Esophagus squamous epithelium (tissue), 5 donors: ENCODE data around the gene TTC24. TPM values are rescaled to one million over a fixed set of nuclear protein-coding genes. Genes with fewer than 3 reads are reported as not detected.
"Not testable (repeated sequence)": the region's sequence is repeated elsewhere in the genome, so short reads cannot be mapped to it uniquely, and the experiment has no call there.

Experiments
- DNase-seq: peaks from one replicate; lab custom pipeline; 2025; lab: John Stamatoyannopoulos, UW
- H3K27ac ChIP-seq, 4 donors: fragments of 200-600 bp; sonication (generic); one replicate each; pipeline ENCODE4 v1.5.1; 2016 to 2019; ENCODE audit warnings: mild to moderate bottlenecking in 1 of 4
- H3K27me3 ChIP-seq, 4 donors: fragments of 200-600 bp; sonication (generic); 1 replicate in 3 of 4; 2 replicates in 1 of 4; pipeline versions ENCODE4 v1.5.1 to v1.6.0; 2017 to 2021; ENCODE audit warnings: antibody characterized with exemption in 1 of 4
- H3K36me3 ChIP-seq, 3 donors: fragments of 200-600 bp; sonication (generic); one replicate each; pipeline ENCODE4 v1.5.1; 2016 to 2019
- H3K4me1 ChIP-seq, 3 donors: fragments of 200-600 bp; sonication (generic); one replicate each; pipeline ENCODE4 v1.5.1; 2017 to 2019
- H3K4me3 ChIP-seq, 4 donors: fragments of 200-600 bp; sonication (generic); 1 replicate in 3 of 4; 2 replicates in 1 of 4; pipeline ENCODE4 v1.5.1; 2016 to 2019; ENCODE audit warnings: mild to moderate bottlenecking in 2 of 4, moderate library complexity in 1 of 4
- H3K9me3 ChIP-seq, 3 donors: fragments of 200-600 bp; sonication (generic); one replicate each; pipeline ENCODE4 v1.5.1; 2016 to 2019
- POLR2A ChIP-seq, 4 donors: fragments of 450-650 bp; IDR thresholded peaks; one replicate each; pipeline ENCODE4 v1.6.1; 2017; ENCODE audit warnings: antibody characterized with exemption in 4 of 4, mild to moderate bottlenecking in 4 of 4, moderate library complexity in 3 of 4
- WGBS, 2 donors: methylation state at CpG; one replicate each; pipeline ENCODE4 v1.1.5; 2018; 5-methylcytosine and 5-hydroxymethylcytosine counted together
- intact Hi-C: fragments of 100-400 bp; cut with DNase I; formaldehyde crosslinking; loops from one replicate; pipeline ENCODE4 v1.15.0; 2022
- total RNA-seq, 4 donors: library from RNA; depleted of rRNA; stranded (reverse); fragments of >200 nt; gene quantifications; one replicate each; pipeline ENCODE4 v1.1.0, GENCODE V29; 2016
- TF ChIP-seq, protein P1 (sequence below), 6 experiments: fragments of 450-650 bp in 4 of 6; fragments of 200-600 bp in 2 of 6; sonication (generic) in 2 of 6; IDR thresholded peaks; one replicate each; pipeline ENCODE4 v1.5.1; 2016 to 2019; ENCODE audit warnings: antibody characterized with exemption in 6 of 6, mild to moderate bottlenecking in 4 of 6, moderate library complexity in 4 of 6
- donor health status: DM: yes; HTN: yes; CAD: no.

TTC24 gene
- total RNA-seq, 4 donors from 2014 or later, result not detected

DNA sequence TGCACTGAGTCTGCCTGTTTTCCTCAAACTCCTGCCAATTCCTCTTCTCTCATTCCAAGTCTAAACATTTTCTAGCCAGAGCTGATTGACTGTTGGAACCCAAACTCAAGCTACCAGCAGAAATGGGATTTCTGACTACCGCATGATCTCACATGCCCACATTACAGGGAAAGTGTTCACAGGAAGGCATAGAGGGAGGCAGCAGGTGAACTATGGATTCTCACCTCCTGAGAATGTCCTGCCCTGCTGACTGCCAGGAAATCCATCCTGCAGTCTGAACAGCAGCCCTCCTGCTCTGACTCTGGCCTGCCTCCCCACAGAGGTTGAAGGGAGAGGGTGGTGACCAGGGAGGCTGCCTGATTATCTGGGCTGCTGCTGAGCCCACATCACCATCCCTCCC lies 29.7 kb upstream of the TTC24 start:
- Histone ChIP-seq H3K27me3 (no peaks in the 10 kb centered on the region), H3K36me3 (no peaks in the 10 kb centered on the region), H3K4me1 (no peaks in the 10 kb centered on the region), H3K4me3 (no peak overlapping the region), H3K27ac (no peak overlapping the region), H3K9me3 (no peaks in the 10 kb centered on the region)
- TF ChIP-seq POLR2A (IDR thresholded peaks at IDR 0.05), result no peak
- TF ChIP-seq, protein P1, sequence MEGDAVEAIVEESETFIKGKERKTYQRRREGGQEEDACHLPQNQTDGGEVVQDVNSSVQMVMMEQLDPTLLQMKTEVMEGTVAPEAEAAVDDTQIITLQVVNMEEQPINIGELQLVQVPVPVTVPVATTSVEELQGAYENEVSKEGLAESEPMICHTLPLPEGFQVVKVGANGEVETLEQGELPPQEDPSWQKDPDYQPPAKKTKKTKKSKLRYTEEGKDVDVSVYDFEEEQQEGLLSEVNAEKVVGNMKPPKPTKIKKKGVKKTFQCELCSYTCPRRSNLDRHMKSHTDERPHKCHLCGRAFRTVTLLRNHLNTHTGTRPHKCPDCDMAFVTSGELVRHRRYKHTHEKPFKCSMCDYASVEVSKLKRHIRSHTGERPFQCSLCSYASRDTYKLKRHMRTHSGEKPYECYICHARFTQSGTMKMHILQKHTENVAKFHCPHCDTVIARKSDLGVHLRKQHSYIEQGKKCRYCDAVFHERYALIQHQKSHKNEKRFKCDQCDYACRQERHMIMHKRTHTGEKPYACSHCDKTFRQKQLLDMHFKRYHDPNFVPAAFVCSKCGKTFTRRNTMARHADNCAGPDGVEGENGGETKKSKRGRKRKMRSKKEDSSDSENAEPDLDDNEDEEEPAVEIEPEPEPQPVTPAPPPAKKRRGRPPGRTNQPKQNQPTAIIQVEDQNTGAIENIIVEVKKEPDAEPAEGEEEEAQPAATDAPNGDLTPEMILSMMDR (IDR thresholded peaks at IDR 0.05), result no peak
- intact Hi-C loops, result no loop called here
- no peak for DNase-seq
- 67 to 100% methylated on average over 1 of the region's 1 CpG for WGBS, 2 donors

- H3K4me3 ChIP-seq, result no peak overlapping the region
- H3K27me3 ChIP-seq, result no peaks in the 10 kb centered on the region
- no peak for DNase-seq
- H3K9me3 ChIP-seq, result no peaks in the 10 kb centered on the region
- no peak overlapping the region for H3K27ac ChIP-seq
- no peaks in the 10 kb centered on the region for H3K4me1 ChIP-seq
- WGBS, 2 donors, result 86 to 100% methylated on average over 2 to 3 of the region's 5 CpGs
- no peaks in the 10 kb centered on the region for H3K36me3 ChIP-seq
- TF ChIP-seq, protein P1 (IDR thresholded peaks at IDR 0.05), result no peak
- TF ChIP-seq POLR2A (IDR thresholded peaks at IDR 0.05), result no peak
- intact Hi-C loops, result no loop called here
Measured at GRCh38 chr1:156550346-156550745, 29.2 kb upstream of the TTC24 start.

DNA sequence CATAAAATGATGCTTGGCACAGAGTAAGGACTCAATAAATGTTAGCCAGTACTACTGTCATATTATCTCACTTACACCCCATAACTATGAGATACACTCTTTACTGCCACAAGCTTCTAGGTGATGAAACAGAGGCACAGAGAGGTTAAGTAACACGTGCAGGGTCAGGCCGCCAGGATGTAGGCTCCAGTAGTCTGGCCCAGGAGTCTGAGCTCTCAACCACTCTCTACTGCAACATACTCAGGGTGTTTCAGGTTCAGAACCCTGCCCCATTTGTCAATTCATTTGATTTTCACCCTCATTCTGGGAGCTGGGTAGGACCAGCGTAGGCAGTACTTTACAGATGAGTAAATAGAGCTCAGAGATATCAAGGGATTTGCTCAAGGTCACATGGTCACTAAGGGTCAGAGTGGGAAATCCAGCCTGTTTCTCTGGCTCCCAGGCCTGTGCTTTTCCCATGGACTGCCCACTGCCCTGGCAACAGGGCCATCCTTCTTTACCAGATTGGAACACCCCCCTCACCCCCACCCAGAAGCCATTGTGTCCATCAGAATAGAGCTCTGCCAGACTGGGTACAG lies 28.4 kb upstream of the TTC24 start:
- H3K27me3 ChIP-seq, result no peaks in the 10 kb centered on the region
- no peaks in the 10 kb centered on the region for H3K36me3 ChIP-seq
- no peaks in the 10 kb centered on the region for H3K4me1 ChIP-seq
- H3K9me3 ChIP-seq, result no peaks in the 10 kb centered on the region
- H3K27ac ChIP-seq, result no peak overlapping the region
- WGBS, 2 donors, result 83 to 91% methylated on average over 3 of the region's 3 CpGs
- TF ChIP-seq, protein P1 (IDR thresholded peaks at IDR 0.05), result no peak
- TF ChIP-seq POLR2A (IDR thresholded peaks at IDR 0.05), result no peak
- intact Hi-C loops, result no loop called here
- H3K4me3 ChIP-seq, result no peak overlapping the region
- DNase-seq, result no peak

DNA sequence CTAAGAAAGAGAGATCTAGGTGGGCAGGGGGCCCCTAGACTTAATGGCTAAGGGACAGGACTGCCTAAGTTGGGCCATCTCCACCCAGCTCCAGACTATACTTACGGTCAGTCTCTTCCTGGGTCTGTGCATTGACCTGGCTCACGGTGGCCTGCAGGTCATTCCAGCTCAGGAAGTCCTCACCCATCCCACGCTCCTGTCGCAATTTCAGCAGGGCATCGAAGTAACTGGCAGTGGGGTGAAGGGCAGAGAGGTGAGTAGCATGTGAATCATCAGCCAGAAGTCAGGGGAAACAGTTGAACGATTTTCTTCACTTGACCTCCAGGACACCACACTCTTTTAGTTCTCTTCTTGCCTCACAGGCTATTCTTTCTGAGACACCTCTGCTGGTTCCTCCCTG lies 27.7 kb upstream of the TTC24 start:
- no peak for DNase-seq
- Histone ChIP-seq H3K4me3 (no peak overlapping the region), H3K27ac (no peak overlapping the region), H3K9me3 (no peaks in the 10 kb centered on the region), H3K4me1 (no peaks in the 10 kb centered on the region), H3K36me3 (no peaks in the 10 kb centered on the region), H3K27me3 (no peaks in the 10 kb centered on the region)
- 68 to 71% methylated on average over 6 of the region's 6 CpGs for WGBS, 2 donors
- intact Hi-C loops, result no loop called here
- TF ChIP-seq, protein P1 (IDR thresholded peaks at IDR 0.05), result no peak
- TF ChIP-seq POLR2A (IDR thresholded peaks at IDR 0.05), result no peak

DNA sequence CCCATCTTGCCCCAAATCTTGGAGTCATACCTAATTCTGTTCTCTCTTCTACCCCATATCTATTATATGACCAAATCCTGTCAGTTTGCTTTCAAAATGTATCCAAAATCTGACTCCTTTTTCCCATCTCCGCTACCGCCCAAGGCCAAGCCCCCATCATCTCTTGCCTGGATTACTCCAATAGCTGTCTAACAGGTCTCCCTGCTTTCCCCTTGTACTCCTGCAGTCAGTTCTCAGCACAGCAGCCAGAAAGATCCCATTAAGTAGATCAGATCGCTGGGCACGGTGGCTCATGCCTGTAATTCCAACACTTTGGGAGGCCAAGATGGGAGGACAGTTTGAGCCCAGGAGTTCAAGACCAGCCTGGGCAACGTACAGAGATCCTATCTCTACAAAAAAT lies 27.0 kb upstream of the TTC24 start:
- Histone ChIP-seq H3K4me3 (no peak overlapping the region), H3K9me3 (no peaks in the 10 kb centered on the region), H3K4me1 (no peaks in the 10 kb centered on the region), H3K27ac (no peak overlapping the region), H3K36me3 (no peaks in the 10 kb centered on the region), H3K27me3 (no peaks in the 10 kb centered on the region)
- no peak for DNase-seq
- 63 to 73% methylated on average over 4 to 5 of the region's 5 CpGs for WGBS, 2 donors
- intact Hi-C loops, result no loop called here
- TF ChIP-seq POLR2A (IDR thresholded peaks at IDR 0.05), result no peak
- TF ChIP-seq, protein P1 (IDR thresholded peaks at IDR 0.05), result no peak

DNA sequence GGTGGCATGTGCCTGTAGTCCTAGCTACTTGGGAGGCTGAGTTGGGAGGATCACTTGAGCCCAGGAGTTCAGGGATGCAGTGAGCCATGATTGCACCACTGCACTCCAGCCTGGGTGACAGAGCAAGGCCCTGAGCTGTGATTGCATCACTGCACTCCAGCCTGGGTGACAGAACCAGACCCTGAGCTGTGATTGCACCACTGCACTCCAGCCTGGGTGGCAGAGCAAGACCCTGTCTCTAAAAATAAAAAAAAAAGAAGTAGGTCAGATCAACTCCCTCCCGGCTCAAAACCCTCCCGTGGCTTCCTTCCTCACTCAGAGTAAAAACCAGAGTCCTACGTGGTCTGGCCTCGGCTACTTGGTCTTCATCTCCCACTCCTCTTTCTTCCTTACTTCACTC lies 26.6 kb upstream of the TTC24 start:
- H3K27ac ChIP-seq, H3K27me3 ChIP-seq, H3K4me1 ChIP-seq, H3K4me3 ChIP-seq, intact Hi-C loops, H3K9me3 ChIP-seq, H3K36me3 ChIP-seq, DNase-seq: not testable (repeated sequence)
- WGBS, 2 donors, result 66 to 88% methylated on average over 4 of the region's 4 CpGs
